ENCODE results near the gene WDR18.

Gene WDR18

DNA sequence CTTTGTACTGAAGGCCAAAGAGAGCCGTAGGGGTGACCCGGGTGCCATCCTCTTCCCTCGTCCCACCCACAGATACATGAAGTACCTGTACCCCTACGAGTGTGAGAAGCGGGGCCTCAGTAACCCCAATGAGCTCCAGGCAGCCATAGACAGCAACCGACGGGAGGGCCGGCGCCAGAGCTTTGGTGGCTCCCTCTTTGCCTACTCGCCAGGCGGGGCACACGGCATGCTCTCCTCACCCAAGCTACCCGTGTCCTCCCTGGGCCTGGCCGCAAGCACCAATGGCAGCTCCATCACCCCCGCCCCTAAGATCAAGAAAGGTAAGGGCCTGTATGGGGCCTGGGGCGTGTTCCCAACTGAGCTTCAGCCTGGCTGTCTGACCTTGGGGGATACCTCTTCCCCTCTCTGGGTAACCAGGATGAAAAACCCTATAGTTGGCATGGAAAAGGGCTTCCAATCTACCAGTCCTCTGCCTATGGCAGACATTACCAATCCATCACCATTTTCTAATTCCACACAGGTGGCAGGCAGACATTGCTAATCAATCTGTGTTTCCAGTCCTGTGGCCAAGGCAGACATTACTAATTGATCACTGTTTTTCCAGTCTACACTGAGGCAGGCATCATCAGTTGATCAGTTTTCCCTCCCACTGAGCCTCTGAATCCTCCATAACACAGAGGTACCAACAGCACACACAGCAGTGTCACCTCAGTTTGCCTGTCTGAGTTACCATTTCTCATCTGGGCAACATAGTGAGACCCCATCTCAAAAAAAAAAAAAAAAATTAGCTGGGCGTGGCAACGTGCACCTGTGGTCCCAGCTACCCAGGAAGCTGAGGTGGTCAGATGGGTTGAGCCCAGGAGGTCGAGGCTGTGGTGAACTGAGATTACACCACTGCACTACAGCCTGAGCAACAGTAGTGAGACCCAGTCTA lies 19.1 kb upstream of the WDR18 start:
- DNase-seq (ENCODE audit: low read depth in 2 of 2): no peak

DNA sequence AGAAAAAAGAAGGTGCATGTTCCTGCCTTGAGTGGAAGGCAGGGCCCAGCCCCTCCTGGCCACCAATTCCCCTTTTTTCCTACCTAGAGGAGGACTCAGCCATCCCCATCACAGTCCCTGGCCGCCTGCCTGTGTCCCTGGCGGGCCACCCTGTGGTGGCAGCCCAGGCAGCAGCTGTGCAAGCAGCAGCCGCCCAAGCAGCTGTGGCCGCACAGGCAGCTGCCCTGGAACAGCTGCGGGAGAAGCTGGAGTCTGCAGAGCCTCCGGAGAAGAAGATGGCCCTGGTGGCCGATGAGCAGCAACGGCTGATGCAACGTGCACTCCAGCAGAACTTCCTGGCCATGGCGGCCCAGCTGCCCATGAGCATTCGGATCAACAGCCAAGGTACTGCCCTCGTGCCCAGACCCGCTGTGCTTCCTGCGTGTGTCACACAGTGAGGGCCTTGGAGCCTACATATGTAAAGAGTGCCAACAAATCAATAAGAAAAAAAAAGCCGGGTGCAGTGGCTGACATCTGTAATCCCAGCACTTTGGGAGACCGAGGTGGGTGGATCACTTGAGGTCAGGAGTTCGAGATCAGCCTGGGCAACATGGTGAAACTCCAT lies 17.6 kb upstream of the WDR18 start:
- DNase-seq (ENCODE audit: low read depth in 2 of 2): no peak

DNA sequence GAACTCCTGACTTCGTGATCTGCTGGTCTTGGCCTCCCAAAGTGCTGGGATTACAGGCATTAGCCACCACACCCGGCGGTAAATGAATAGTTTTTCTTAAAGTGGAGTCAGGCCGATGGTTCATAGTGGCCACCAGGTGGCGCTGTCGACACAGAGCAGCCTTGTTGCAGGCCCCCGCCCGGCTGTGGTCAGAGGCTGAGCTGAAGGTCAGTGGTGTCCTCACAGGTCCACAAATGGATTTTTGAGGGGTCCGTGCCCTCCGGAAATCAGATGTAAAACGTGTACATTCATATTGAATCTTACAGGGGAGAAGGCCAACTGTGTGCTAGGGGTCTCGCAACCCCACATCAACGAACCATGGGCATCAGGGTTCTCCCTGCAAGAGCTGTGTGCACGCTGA lies 13.4 kb upstream of the WDR18 start:
- no peak for DNase-seq (ENCODE audit: low read depth in 2 of 2)

DNA sequence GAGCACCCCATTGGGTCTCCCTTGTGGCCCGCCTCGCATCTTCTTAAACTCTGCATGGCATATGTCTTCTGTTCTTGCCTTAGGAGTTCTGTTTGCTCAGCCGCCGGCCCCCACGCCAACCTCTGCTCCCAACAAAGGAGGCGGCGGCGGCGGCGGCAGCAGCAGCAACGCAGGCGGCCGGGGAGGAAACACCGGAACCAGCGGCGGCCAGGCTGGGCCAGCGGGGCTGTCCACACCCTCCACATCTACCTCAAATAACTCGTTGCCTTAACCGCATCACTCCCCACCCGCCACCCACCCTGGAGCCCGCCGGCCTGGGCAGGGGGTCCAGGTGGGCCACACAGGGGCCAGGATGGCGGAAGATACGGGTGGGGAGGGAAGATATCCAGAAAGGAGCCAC lies 12.3 kb upstream of the WDR18 start:
- no peak for DNase-seq (ENCODE audit: low read depth in 2 of 2)

DNA sequence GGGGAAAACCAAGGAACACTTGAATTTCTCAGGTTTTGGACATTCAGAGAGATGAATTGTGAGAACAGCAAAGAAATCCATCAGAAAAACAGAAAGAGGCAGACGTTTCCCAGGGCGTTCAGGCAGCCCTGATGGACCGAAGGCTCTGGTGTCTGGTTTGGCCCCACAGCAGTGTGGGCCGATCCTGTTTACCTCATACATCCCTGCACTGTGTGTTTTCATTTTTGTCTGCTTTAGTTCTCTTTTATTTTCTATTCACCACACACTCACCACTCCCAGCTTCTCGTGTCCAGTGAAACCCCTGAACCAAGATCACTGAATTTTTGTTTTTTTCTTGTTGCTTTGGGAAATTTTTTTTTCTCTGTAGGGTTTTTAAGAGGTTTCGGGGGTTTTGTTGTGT lies 11.9 kb upstream of the WDR18 start:
- DNase-seq (ENCODE audit: low read depth in 2 of 2): no peak

DNA sequence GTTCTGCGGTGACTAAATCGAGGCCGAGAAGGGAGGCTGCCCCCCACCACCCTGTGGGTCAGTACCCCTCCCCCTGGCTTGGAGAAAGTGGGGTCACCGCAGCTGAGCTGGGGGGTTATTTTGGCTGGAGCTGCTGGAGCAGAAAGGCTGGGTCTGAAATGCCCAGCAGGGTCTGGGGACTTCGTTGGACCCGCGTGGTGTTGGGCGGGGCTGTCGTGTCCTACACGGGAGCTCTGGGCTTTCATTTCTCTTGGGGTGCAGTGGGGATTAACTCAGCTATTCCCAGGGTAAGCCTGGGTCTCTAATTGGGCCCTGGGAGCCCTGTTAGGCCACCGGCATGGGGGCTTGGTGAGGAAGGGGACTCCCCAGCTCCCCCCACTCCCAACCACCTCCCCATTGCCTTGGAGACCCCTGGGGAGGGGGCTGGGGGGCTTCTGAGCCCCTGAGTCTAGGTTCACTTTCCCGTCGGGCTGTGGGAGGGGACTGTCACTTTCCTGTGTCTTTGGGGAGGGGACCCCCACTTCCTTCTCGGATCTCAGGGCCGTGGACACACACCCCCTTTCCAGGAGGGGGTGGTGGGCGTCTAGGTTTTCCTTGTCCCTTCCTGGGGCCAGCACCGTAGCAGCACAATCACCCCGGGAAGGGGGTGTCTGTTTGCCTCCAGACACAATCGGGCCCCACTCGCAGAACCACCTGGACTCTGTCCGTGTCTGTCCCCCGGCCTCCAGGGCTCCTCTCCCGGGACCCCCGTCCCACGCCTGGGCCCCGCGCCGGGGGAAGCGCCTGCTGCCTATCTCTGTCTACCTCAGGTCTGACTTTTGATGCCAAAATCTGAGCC lies 10.2 kb upstream of the WDR18 start:
- DNase-seq (ENCODE audit: low read depth in 2 of 2): no peak

DNA sequence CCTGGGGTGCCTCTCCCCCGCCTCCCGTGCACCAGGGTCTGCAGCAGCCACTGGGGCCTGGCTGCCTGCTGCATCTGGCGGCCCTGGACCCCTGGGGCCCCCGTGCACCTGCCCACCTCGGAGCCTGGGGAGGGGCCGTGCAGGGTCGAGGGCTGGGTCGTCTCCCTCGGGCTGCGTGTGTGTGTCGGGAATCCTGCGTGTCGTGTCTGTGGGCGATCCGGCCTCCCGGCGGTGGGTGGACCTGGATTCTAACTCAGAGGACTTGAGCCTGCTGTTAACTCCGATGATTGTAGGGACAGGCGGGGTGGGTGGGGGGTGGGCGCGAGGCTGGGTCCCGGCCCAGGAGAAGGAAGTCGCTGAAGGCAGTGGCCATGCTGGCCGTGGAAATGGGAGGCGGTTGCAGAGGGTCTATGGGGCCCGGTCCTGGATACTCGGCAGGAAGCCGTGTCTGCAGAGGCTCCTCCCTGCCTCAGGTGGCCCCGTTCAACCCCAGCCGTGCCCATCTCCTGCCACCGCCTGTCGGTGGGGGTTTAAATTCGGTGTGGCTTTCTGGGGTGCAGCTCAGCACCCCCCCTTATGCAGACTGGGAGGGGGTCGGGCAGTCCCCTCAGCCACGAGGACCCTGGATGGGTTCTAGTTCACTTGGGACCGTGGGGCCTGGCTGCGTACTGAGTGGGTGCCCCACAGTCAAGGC lies 9.4 kb upstream of the WDR18 start:
- no peak for DNase-seq (ENCODE audit: low read depth in 2 of 2)

DNA sequence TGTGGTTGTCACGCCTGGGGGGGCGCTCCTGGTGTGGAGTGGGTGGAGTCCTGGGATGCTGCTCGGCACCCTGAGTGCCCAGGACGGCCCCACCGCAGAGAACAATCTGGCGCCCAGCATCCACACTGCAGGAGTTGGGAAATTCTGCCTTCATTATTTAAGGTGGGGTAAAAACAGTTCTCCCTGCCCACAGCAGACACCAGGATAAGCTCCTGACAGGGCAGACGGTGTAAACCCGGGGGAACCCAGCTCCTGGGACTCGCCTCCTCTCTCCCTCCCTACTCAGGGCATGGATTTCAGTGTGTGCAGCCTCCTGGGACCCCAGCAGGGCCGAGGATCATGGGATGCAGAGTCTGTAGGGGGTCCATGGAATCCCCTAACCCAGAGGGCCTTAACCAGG lies 7.7 kb upstream of the WDR18 start:
- no peak for DNase-seq (ENCODE audit: low read depth in 2 of 2)

DNA sequence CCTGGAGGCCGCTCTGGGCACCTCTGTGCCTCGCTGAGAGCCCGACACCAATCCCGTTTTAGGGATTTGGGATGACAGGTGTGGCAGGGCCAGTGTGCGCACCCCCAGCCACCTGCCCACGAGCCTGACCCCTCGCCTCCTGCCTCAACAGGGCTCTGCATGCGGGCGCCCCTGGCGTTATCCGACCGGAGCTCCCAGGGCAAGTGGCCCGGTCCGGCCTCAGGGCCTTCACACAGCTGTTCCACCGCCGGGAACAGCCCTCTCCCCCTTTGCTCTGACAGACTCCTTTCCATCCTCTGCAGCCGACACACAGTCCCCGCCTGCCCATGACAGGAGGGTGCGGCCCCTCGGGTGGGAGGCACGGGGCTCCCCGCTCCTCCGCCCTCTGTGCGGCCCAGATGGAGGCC lies 7.1 kb upstream of the WDR18 start:
- DNase-seq (ENCODE audit: low read depth in 2 of 2): no peak

DNA sequence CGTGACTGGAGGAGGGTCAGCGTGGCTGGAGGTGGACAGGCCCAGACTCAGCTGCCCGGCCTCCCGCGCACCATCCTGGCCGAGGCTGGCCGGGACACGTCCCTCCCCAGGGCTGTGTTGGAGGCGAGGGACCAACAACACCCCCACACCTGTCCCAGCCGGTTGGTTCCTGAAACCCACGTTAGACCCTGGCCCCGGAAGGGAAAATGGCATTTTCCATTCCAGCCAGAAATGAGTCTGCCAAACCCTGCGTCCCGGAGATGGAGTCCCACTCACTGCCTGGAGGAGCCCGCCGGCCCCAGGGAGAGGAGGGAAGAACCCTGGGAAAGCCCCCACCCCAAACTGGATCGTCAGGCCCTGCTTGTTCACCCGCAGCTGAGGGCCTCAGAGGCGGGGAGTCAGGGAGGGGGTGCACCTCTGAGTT lies 4.8 kb upstream of the WDR18 start:
- DNase-seq (ENCODE audit: low read depth in 2 of 2): no peak

DNA sequence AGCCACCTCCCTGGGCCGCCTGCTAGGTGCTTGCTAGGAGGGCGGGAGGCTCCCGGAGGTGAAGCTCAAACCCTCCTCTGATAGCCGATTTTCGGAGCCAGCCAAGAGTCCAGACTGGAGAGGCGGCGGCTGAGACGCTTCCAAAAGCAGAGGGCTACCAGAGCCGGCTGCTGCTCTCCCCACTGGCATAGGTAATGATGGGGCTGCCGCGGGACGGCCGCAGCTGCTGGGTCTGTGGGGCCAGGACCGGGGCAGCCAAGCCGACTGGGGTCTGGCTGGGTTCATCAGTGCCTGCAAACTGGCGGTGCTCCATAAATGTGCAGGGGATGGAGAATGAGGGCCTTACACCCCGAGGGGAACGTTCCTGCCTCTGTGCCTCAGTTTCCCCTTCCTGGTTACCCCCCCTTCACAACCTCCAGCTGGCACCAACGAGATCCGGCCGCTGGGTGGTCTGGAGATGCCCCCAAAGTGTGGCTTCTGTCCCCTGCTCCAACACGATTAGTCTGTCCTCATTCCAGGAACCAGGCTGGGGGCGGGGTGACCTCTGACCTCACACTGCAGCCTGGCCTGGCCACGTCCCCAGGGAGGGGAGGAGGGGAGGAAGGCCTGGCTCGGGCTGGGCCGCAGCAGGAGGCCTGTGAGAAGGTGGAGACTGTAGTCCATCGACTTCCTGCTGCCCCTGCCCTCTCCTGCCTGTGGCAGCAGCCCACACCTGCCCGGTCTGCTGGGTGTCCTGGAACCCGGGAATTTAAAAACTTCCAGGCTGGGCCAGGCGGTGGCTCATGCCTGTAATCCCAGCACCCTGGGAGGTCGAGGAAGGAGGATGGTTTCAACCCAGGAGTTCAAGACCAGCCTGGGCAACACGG lies 3.8 kb upstream of the WDR18 start:
- DNase-seq (ENCODE audit: low read depth in 2 of 2): no peak

DNA sequence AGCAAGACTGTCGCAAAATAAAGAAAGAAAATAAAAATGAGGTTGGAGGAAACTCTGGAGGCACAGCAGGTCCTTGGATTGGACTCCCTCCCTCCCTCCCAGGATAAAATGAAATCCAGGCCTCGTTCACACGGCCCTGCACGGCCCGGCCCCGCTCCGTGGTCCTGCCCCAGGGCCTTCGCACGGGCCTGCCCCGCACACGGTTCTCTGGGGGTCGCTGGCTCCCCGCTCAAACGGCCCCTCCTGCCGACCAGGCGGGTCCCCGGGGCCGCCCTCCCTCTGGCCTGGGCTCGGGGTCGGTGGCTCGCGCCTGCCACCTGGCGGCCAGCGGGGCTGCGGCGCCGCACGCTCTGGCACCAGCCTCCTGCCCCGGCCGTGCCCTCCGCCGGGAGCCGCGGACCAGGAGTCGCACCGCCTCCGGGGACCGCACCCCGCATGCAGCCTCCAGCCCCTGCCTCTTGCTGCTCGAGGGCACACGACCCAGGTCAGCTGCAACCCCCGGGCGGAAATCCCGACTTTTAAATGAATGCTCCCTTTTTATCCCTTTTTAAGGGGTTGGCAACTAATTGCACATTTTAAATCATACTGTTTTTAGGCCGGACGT lies 1.5 kb upstream of the WDR18 start:
- peak; percentile 64 to 74 for DNase-seq (ENCODE audit: low read depth in 2 of 2)

DNA sequence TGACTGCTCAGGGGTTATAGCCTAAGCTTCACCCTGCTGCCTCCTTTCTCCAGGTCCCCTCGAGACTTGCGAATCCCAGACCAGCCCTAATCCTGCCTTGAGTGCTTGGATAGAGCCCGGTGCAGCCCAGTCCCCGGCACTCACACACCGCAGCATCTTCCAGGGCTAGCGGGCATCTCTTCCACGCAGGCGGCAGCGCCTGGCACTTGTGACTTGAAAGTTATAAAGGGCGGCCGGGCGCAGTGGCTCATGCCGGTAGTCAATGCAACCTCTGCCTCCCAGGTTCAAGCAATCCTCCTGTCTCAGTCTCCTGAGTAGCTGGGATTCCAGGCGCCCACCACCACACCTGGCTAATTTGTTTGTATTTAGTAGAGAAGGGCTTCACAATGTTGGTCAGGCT lies 1.9 kb downstream of the WDR18 start:
- DNase-seq (ENCODE audit: low read depth in 2 of 2): no peak

DNA sequence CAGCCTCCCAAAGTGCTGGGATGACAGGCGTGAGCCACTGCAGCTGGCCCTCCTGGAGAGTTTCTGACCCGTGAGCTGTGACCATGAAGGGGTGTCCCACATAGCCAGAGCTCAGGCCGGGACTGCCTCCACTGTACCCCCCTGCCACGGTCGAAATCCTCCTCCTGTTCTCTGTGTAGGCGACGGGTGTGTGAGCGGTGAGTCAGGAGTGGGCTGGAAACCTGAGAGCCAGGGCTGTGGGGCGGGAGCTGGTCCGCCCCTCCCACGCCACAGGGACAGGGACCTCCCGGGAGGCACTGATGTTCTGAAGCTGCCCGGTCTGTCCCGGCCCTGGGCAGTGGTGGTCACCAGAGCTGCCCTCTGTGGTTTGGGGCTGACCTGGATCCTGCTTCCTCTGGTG lies 3.9 kb downstream of the WDR18 start:
- DNase-seq (ENCODE audit: low read depth in 2 of 2): no peak

DNA sequence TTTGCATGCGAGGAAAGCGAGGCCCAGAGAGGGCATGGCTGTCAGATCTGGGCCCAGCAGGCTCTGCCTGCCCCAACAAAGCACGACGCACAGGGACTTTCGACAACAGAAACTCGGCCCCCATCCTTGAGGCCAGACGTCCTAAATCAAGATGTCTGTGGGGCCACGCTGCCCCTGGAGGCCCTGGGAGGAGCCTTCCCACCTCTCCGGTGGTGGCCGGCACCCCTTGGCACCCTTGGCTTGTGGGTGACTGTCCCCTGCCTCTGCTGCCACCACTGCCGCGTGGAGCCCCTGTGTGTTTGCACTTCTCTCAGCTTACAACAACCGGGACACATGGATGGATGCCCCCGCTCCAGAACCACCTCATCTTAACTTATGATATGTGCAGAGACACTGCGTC lies 4.4 kb downstream of the WDR18 start:
- no peak for DNase-seq (ENCODE audit: low read depth in 2 of 2)

DNA sequence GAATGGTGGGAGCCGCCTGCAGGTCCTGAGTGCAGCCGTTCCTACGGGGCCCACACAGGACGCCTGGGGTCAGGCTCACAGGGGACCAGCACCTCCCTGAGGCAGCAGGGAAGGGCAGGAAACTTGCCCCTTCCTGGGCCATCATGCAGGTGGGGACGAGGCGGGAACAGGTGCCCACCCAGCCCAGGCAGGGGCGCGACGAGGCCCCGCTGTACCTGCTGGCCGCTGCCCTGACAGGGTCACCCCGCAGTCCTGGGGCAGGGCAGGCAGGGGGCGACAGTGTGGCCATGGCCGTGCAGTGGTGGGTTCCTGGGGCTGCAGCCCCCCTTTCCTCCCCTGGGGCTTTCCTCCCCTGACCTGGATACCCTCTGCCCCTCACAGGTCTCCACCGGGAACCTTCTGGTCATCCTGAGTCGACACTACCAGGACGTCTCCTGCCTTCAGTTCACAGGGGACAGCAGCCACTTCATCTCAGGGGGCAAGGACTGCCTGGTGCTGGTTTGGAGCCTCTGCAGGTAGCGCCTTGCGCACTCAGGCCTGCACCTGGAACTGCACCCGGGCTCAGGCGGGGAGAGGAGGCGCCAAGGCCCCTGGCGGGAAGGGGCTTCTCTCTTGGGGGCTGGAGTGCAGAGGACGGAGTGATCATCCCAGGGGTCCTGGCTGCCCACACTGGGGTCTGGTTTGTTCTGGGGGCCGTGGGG lies 5.4 kb downstream of the WDR18 start:
- DNase-seq (ENCODE audit: low read depth in 2 of 2): no peak

DNA sequence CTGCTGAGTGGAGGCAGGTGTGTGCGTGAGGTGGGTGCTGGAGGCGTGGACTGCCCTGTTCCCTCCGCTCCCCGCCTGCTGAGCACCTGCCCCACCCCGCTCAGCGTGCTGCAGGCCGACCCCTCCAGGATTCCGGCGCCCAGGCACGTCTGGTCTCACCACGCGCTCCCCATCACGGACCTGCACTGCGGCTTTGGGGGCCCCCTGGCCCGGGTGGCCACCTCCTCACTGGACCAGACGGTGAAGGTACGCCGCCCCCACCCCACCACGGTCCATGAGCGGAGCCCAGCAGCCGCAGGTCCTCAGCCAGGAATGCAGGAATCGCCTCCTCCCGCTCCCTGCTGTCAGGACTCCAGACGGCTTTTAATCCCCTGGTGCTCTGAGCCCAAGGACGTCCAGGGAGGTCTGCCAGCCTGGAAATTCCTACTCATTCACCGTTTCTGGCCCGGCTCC lies 6.0 kb downstream of the WDR18 start:
- no peak for DNase-seq (ENCODE audit: low read depth in 2 of 2)

DNA sequence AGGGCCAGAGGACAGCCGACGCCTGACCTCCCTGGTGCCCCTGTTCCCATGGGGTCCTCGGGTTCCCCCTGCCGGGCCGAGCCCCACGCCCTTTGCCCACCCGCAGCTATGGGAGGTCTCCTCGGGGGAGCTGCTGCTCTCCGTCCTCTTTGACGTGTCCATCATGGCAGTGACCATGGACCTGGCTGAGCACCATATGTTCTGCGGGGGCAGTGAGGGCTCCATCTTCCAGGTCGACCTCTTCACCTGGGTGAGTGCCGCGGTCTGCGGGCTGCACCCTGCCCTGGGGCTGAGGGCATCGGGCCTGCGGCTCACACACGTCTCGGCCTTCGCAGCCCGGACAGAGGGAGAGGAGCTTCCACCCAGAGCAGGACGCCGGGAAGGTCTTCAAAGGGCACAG lies 6.6 kb downstream of the WDR18 start:
- DNase-seq (ENCODE audit: low read depth in 2 of 2): no peak

DNA sequence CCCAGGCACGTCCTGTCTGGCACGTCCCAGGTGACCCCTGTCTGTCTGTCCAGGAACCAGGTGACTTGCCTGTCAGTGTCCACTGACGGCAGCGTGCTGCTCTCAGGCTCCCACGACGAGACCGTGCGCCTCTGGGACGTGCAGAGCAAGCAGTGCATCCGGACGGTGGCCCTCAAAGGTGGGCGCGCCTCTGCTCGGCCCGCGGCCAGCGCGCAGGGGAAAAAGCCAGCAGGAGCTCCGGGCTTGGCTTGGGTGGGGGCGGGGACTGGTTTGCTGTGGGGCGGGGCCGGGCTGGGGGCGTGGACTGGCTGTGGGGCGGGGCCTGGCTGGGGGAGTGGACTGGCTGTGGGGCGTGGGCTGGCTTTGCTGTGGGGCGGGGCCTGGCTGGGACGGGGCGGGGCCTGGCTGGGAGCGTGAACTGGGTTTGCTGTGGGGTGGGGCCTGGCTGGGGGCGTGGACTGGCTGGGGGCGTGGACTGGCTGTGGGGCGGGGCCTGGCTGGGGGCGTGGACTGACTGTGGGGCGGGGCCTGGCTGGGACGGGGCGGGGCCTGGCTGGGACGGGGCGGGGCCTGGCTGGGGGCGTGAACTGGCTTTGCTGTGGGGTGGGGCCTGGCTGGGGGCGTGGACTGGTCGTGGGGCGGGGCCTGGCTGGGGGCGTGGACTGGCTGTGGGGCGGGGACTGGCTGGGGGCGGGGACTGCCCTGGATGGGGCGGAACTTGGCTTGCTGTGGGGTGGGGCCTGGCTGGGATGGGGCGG lies 7.2 kb downstream of the WDR18 start:
- DNase-seq (ENCODE audit: low read depth in 2 of 2): peak; percentile 34 to 50

Measured in stimulated activated CD4-positive, alpha-beta T cell treated with anti-CD3 and anti-CD28 coated beads, Interleukin-1b, Interleukin-23, amount 100 ng/mL, for 4 hours (primary cell).